ENCODE data around the gene STK38.
"Not testable (repeated sequence)": the region's sequence is repeated elsewhere in the genome, so short reads cannot be mapped to it uniquely, and the experiment has no call there.

STK38 gene

DNA sequence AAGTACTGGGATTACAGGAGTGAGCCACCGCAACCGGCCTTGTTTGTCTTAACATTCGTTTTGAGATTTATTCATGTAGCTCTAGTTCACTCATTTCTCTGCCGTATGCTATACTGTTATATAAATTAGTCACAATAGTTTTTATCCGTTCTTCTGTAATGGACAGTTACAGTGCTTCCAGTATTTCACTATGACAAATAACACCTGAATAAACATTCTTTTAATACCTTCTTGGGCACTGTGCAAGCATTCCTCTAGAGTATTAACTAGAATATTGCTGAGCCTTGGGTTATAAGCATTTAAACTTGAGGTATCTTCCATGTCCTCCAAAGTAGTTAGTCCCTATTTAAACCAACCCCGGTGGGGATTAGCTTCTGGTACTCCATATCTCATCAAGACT lies 45.6 kb downstream of the STK38 start:
- H3K27ac Mint-ChIP-seq: no peak overlapping the region
- H3K27me3 Mint-ChIP-seq: no peaks in the 10 kb centered on the region
- peaks cover 71% of the 10 kb centered on the region for H3K36me3 Mint-ChIP-seq
- peaks cover 21% of the 10 kb centered on the region for H3K4me1 Mint-ChIP-seq
- H3K4me3 Mint-ChIP-seq: no peak overlapping the region
- DNase-seq: no peak
- H3K9me3 Mint-ChIP-seq: no peaks in the 10 kb centered on the region
- CTCF ChIA-PET: interaction anchor here (0.7 kb wide), 1 partner anchor 85 kb away, joined by 3 read pairs; no protein-coding TSS in a partner anchor

DNA sequence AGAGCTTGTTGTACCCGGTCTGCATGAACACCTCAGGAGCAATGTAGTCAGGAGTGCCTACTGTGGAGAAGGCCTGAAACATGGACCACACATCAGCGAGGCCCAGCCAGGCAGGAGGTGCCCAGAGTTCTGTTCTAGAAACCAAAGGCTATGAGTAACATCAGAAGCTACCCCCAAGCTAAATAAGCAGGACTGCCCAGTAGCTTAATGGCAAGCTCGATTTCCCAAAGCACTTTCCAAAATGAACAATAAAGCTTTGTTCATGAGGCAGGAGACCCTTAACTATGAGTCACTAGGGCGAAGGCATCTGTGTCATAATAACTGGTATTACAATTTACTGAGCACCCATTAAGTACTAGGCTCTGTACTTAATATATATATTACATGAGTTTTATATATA lies 47.4 kb downstream of the STK38 start:
- Mint-ChIP-seq H3K9me3 (no peaks in the 10 kb centered on the region), H3K27me3 (no peaks in the 10 kb centered on the region), H3K27ac (no peak overlapping the region), H3K36me3 (peaks cover 71% of the 10 kb centered on the region), H3K4me3 (no peak overlapping the region), H3K4me1 (peaks cover 9% of the 10 kb centered on the region)
- DNase-seq: no peak
- CTCF ChIA-PET: no interaction called here

DNA sequence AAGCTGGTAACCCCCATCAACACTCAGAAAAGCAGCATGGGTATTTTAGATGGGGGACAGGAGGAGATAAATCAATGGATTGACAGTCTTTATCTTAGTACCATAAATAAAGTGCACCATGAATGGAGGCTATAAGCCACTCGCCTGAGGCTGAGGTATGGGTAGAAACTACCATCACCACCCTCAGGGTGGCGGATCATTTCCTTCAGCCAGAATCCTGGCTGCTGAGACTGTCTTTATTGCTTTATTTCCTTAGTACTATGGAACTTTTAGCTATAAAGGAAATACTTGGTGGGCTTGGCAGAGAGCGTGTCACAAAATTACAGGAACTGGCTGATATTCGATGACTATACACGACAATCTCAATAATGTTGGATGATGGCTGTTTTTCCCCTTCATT lies 52.2 kb downstream of the STK38 start:
- H3K27me3 Mint-ChIP-seq: no peaks in the 10 kb centered on the region
- no peaks in the 10 kb centered on the region for H3K9me3 Mint-ChIP-seq
- no peak overlapping the region for H3K4me3 Mint-ChIP-seq
- DNase-seq: no peak
- H3K4me1 Mint-ChIP-seq: peaks cover 22% of the 10 kb centered on the region
- H3K27ac Mint-ChIP-seq: no peak overlapping the region
- peaks cover 81% of the 10 kb centered on the region for H3K36me3 Mint-ChIP-seq
- CTCF ChIA-PET: interaction anchor here (1.0 kb wide), 1 partner anchor 84 kb away, joined by 3 read pairs; no protein-coding TSS in a partner anchor

DNA sequence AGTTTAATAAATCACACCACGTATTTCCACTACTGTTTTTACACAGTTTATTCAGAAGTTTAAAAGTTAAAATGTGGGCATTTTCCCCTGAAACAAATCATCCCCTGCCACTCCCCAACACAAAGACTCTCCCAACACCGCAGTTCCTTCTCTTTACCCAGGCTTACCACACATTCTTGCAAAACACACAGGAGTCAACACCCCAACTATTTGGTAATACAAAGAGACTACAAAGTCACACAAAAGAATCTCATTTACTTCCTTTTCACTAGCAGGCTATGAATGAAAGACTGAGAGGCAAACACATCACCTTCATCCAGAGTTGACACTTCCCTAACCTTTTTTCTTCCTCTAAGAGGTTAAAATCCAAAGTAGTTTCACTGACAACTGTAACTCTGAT lies 53.4 kb downstream of the STK38 start:
- no peaks in the 10 kb centered on the region for H3K9me3 Mint-ChIP-seq
- peaks cover 18% of the 10 kb centered on the region for H3K4me1 Mint-ChIP-seq
- CTCF ChIA-PET: interaction anchor here (0.6 kb wide), 1 partner anchor 28 kb away, joined by 3 read pairs; no protein-coding TSS in a partner anchor
- peaks cover 81% of the 10 kb centered on the region for H3K36me3 Mint-ChIP-seq
- no peaks in the 10 kb centered on the region for H3K27me3 Mint-ChIP-seq
- no peak for DNase-seq
- no peak overlapping the region for H3K4me3 Mint-ChIP-seq
- H3K27ac Mint-ChIP-seq: peak overlapping the region; percentile 46

DNA sequence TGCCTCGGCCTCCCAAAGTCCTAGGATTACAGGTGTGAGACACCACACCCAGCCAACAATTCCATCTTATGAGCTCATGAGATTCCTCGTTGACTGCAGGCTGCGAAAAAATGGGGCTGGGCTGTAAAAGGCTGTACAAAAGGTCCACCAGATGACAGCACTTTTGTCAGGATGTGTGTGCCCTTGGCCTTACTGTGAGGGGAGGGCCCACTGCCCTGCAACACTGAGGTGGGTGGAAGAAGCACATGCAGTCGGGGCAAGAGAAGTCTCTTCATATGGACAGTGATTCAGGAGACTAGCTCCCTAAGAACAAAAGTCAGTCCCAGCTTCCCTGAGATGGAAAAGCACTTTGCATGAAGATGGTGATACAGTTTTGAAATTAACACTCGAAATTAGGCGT lies 54.0 kb downstream of the STK38 start:
- H3K27me3 Mint-ChIP-seq: no peaks in the 10 kb centered on the region
- peaks cover 81% of the 10 kb centered on the region for H3K36me3 Mint-ChIP-seq
- peak overlapping the region; percentile 19 for H3K27ac Mint-ChIP-seq
- no peak overlapping the region for H3K4me3 Mint-ChIP-seq
- CTCF ChIA-PET: interaction anchor here (0.6 kb wide), 1 partner anchor 27 kb away, joined by 3 read pairs; no protein-coding TSS in a partner anchor
- no peak for DNase-seq
- H3K9me3 Mint-ChIP-seq: no peaks in the 10 kb centered on the region
- H3K4me1 Mint-ChIP-seq: peaks cover 15% of the 10 kb centered on the region

DNA sequence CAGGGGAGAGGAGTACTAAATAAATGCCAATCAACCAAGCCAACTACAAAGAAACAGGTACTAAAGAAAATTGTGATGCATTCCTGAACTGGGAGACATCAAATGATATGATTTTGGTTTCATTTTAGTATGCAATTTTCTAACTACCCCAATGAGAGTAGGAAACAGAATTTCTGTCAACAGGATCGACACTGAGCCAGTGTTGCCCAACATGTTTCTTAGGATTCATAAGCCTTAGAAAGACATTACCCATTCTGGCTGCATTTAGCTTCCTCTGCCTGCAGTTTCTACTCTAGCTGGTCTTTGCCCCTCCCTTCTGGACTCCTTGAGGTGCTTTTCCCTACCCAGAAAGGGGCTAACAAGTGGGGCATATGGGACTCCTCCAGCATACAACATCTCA lies 54.7 kb downstream of the STK38 start:
- H3K9me3 Mint-ChIP-seq: no peaks in the 10 kb centered on the region
- CTCF ChIA-PET: no interaction called here
- peaks cover 15% of the 10 kb centered on the region for H3K4me1 Mint-ChIP-seq
- H3K27ac Mint-ChIP-seq: no peak overlapping the region
- H3K36me3 Mint-ChIP-seq: peaks cover 84% of the 10 kb centered on the region
- no peaks in the 10 kb centered on the region for H3K27me3 Mint-ChIP-seq
- no peak overlapping the region for H3K4me3 Mint-ChIP-seq
- DNase-seq: no peak

DNA sequence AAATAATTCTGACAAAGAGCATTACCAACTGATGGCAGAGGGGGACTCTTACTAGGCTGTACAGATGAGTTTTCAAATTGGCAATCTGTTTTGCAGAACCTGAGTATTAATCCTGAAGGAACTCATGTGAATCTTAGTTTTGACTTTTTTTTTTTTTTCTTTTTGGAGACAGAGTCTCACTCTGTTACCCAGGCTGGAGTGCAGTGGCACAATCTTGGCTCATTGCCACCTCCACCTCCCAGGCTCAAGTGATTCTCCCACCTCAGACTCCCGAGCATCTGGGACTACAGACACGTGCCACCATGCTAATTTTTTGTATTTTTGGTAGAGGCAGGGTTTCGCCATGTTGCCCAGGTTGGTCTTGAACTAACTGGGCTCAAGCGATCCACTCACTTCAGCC lies 55.2 kb downstream of the STK38 start:
- Mint-ChIP-seq H3K27ac (peak overlapping the region; percentile 49), H3K4me1 (peaks cover 13% of the 10 kb centered on the region), H3K4me3 (no peak overlapping the region), H3K27me3 (no peaks in the 10 kb centered on the region), H3K9me3 (no peaks in the 10 kb centered on the region), H3K36me3 (peaks cover 84% of the 10 kb centered on the region)
- CTCF ChIA-PET: no interaction called here
- DNase-seq: no peak

DNA sequence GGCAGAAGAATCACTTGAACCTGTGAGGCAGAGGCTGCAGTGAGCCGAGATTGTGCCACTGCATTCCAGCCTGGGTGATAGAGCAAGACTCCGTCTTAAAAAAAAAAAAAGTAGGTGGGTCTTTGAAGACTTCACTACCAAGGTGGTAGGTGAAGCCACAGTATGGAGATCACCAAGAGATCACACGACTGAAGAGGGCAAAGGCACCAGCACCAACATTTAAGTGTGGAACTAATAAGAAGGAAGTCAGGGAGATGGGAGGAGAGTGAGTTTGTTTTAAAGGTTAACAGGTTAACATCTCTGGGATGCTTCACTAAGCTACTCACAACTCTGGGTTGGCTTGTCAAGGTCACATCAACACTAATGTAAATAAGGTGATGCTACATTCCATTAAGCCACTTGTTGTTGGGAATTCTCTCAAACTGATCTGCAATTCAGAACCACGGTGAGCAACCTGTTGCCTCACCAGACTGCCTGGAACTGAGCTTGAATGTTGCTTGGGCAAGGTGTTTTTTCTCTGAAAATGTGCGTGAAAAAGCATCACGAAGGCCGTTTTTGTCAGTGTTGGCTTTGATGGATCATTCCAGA lies 55.8 kb downstream of the STK38 start:
- Mint-ChIP-seq H3K4me3 (no peak overlapping the region), H3K27me3 (no peaks in the 10 kb centered on the region), H3K36me3 (peaks cover 82% of the 10 kb centered on the region), H3K9me3 (no peaks in the 10 kb centered on the region), H3K27ac (peak overlapping the region; percentile 49), H3K4me1 (peaks cover 13% of the 10 kb centered on the region)
- CTCF ChIA-PET: no interaction called here
- DNase-seq: no peak

DNA sequence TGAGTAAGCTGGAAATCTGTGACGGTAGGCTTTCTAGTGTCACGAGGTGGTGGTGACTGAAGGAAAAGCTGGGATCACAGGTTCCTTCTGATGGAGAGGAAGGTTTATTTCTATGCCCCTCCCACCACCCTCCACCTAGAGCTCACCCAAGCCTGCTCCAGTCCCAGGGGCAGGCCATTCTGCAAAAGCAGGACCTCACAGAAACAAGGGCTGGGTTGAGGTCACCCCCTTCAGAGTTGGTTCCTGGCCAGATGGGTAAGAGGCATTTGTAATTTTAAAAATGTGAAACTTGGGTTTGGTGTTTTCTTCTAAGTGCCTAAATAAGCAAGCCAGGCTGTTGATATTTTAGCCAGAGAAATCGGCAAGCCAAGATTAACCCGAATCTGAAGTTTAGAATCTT lies 57.9 kb downstream of the STK38 start:
- Mint-ChIP-seq H3K36me3 (peaks cover 77% of the 10 kb centered on the region), H3K9me3 (no peaks in the 10 kb centered on the region), H3K27me3 (no peaks in the 10 kb centered on the region), H3K27ac (no peak overlapping the region), H3K4me1 (peaks cover 12% of the 10 kb centered on the region), H3K4me3 (no peak overlapping the region)
- DNase-seq: no peak
- CTCF ChIA-PET: no interaction called here

DNA sequence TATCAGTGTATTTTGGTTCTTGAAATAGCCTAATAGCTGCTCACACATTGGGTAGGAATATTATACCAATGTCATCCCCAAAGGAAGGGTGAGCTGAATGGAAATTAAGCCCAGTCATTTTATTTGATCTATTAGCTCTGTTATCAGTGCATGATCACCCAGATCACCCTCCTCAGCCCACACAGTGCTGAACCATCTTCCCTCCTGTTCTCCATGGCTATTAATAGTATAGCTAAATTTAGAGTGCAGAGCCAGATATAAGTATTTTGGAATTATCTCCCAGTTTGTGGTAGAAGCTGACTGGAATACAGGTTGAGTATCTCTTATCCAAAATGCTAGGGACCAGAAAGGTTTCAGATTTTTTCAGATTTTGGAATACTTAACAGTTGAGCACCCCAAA lies 59.1 kb downstream of the STK38 start:
- Mint-ChIP-seq H3K4me3 (no peak overlapping the region), H3K27me3 (no peaks in the 10 kb centered on the region), H3K27ac (no peak overlapping the region), H3K36me3 (peaks cover 76% of the 10 kb centered on the region), H3K4me1 (peaks cover 2% of the 10 kb centered on the region), H3K9me3 (no peaks in the 10 kb centered on the region)
- CTCF ChIA-PET: interaction anchor here (1.4 kb wide), 1 partner anchor 11 kb away, joined by 4 read pairs; no protein-coding TSS in a partner anchor
- DNase-seq: no peak

DNA sequence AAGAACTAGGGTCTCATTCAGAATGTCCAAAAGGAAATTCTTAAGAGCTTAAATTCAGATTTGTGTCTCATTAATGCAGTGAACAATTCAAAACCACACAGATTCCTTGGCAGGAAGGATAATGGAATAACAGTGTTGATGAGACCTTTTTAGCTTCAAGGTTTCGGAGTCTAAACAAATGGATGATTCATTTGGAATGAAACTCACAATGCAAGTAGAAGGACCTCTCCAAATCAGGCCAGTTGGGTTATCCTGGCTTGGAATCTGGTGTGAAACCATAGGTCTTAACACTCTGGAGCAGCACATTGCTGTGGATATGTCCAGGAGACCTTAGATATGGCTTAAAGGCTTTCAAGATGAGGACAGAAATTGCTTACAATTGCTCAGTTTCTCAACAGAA lies 59.6 kb downstream of the STK38 start:
- Mint-ChIP-seq H3K4me1 (peaks cover under 1% of the 10 kb centered on the region), H3K9me3 (no peaks in the 10 kb centered on the region), H3K27ac (no peak overlapping the region), H3K36me3 (peaks cover 74% of the 10 kb centered on the region), H3K27me3 (no peaks in the 10 kb centered on the region), H3K4me3 (no peak overlapping the region)
- no peak for DNase-seq
- CTCF ChIA-PET: interaction anchor here (1.4 kb wide), 1 partner anchor 10 kb away, joined by 4 read pairs; no protein-coding TSS in a partner anchor

DNA sequence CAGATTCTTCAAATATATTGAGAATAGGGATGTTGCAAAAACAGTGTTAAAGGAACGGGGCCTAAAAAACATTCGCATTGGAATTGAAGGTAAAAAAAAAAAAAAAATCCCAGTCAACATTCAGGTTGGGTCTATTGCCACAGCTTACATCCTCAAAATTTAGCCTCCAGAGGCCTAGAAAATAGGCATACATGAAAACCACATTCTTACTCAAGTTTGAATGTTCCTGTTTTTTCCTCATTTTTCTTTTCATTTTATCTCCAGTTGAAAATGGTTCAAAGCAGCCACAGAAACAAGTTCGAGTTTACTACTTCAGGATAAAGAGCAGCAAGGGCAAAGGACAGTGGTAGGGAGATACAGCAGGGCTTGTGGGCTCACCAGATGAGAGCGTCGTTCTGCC lies 62.5 kb downstream of the STK38 start:
- DNase-seq: no peak
- H3K27ac Mint-ChIP-seq: no peak overlapping the region
- CTCF ChIA-PET: no interaction called here

DNA sequence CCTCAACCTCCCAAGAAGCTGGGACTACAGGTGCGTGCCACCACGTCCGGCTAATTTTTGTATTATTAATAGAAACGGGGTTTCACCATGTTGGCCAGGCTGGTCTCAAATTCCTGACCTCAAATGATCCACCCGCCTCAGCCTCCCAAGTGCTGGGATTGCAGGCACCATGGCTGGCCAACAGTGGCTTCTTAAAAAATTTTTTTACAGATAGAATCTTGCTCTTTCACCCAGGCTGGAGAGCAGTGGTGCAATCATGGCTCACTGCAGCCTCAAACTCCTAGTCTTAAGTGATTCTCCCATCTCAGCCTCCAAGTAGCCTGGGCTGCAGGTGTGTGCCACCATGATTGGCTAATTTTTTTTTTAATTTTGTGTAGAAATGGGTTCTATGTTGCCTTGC lies 64.0 kb downstream of the STK38 start:
- H3K9me3 Mint-ChIP-seq, H3K4me1 Mint-ChIP-seq, H3K4me3 Mint-ChIP-seq, H3K27me3 Mint-ChIP-seq, DNase-seq, CTCF ChIA-PET: not testable (repeated sequence)
- Mint-ChIP-seq H3K27ac (peak overlapping the region; percentile 0), H3K36me3 (peaks cover 73% of the 10 kb centered on the region)

More for the DNA sequence above, 62.5 kb downstream of the STK38 start:
- Mint-ChIP-seq H3K27me3 (no peaks in the 10 kb centered on the region), H3K4me3 (no peak overlapping the region), H3K4me1 (no peaks in the 10 kb centered on the region), H3K9me3 (no peaks in the 10 kb centered on the region), H3K36me3 (peaks cover 75% of the 10 kb centered on the region)

DNA sequence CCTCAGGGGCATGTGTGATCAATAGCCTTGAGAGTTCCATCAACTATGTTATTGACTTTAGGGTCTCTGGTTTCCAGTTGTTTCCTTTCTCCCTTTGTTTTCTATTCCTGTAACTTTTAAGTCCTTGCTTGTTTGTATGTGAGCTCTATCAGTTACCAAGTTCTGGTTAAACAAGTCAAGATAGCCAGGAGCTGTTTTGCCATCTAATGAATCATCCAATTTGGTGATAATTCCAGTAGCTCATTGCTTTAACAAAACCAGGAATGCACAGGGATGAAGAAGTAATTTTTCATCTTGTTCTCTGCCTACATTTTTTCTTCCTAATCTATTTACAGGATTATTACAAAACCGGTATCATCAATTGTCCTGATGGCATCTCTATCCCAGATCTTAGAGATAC lies 68.0 kb downstream of the STK38 start:
- Mint-ChIP-seq H3K9me3 (no peaks in the 10 kb centered on the region), H3K36me3 (peaks cover 60% of the 10 kb centered on the region), H3K4me1 (peaks cover 8% of the 10 kb centered on the region), H3K4me3 (no peak overlapping the region), H3K27ac (no peak overlapping the region), H3K27me3 (no peaks in the 10 kb centered on the region)
- CTCF ChIA-PET: no interaction called here
- DNase-seq: no peak

DNA sequence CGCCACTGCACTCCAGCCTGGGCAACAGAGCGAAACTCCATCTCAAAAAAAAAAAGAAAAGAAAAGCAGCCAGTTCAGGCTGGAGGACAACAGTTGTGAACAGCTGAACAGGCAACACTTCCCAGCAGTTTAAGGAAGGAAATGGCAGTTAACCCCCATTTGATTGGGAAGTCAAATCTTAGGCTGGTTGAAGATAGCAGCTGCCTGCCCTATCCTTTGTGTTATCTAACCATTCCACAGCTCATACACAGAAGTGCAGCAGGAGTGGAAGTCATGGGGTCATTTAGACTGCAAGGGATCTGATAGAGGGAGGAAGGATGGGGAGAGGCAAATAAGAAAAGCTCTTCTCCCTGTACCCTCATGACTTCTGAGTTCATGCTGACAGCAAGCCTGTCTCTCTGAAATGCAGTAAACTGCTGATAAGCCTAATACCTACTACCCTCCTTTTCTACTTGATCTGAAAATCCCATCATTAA lies 69.2 kb downstream of the STK38 start:
- Mint-ChIP-seq H3K27ac (no peak overlapping the region), H3K4me3 (no peak overlapping the region), H3K36me3 (peaks cover 57% of the 10 kb centered on the region), H3K9me3 (no peaks in the 10 kb centered on the region), H3K4me1 (peaks cover 8% of the 10 kb centered on the region), H3K27me3 (no peaks in the 10 kb centered on the region)
- no peak for DNase-seq
- CTCF ChIA-PET: interaction anchor here (1.7 kb wide), 1 partner anchor 10 kb away, joined by 4 read pairs; no protein-coding TSS in a partner anchor
